ENCODE results near the gene UPF1. TPM values are rescaled to one million over a fixed set of nuclear protein-coding genes. Genes with fewer than 3 reads are reported as not detected.
A peak's percentile ranks its signal among the peaks of the same experiment; 100 is the strongest.

Gene UPF1
- total RNA-seq, 3 donors from 2014 or later (not counting 1 experiment from before 2014, with no cell fraction given): 123 to 140 (median 138) TPM

- 96% methylated on average over 21 of the region's 21 CpGs for WGBS (ENCODE audit: insufficient coverage)
- no peak overlapping the region for H3K27ac Mint-ChIP-seq
- intact Hi-C loops (cut with micrococcal nuclease): no loop called here
- no peak overlapping the region for H3K4me3 Mint-ChIP-seq
- H3K9me3 Mint-ChIP-seq: no peaks in the 10 kb centered on the region
- peaks cover 10% of the 10 kb centered on the region for H3K4me1 ChIP-seq (ENCODE audit: control insufficient read depth, insufficient read depth, low read length)
- peaks cover 92% of the 10 kb centered on the region for H3K36me3 ChIP-seq (ENCODE audit: control insufficient read depth, insufficient read depth, low read length)
- no peak overlapping the region for H3K4me3 ChIP-seq (ENCODE audit: low read length)
- ATAC-seq (no peak), DNase-seq (no peak)
- no peaks in the 10 kb centered on the region for H3K36me3 Mint-ChIP-seq
- no peak overlapping the region for H3K27ac ChIP-seq (ENCODE audit: low read length)
- peaks cover 0 to 8% of the 10 kb centered on the region in 2 donors for H3K4me1 Mint-ChIP-seq
- TF ChIP-seq, protein P1, sequence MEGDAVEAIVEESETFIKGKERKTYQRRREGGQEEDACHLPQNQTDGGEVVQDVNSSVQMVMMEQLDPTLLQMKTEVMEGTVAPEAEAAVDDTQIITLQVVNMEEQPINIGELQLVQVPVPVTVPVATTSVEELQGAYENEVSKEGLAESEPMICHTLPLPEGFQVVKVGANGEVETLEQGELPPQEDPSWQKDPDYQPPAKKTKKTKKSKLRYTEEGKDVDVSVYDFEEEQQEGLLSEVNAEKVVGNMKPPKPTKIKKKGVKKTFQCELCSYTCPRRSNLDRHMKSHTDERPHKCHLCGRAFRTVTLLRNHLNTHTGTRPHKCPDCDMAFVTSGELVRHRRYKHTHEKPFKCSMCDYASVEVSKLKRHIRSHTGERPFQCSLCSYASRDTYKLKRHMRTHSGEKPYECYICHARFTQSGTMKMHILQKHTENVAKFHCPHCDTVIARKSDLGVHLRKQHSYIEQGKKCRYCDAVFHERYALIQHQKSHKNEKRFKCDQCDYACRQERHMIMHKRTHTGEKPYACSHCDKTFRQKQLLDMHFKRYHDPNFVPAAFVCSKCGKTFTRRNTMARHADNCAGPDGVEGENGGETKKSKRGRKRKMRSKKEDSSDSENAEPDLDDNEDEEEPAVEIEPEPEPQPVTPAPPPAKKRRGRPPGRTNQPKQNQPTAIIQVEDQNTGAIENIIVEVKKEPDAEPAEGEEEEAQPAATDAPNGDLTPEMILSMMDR (IDR thresholded peaks at IDR 0.05): no peak
- H3K9me3 ChIP-seq (ENCODE audit: control insufficient read depth, insufficient read depth, low read length): no peaks in the 10 kb centered on the region
- no peaks in the 10 kb centered on the region for H3K27me3 Mint-ChIP-seq (ENCODE audit: low read depth in 2 of 2)
- no peaks in the 10 kb centered on the region for H3K27me3 ChIP-seq (ENCODE audit: control insufficient read depth, insufficient read depth, low read length)
Observed at GRCh38 chr19:18858906-18859646, 27.3 kb downstream of the UPF1 start.

GRCh38 chr19:18859676-18860301, 28.0 kb downstream of the UPF1 start:
- Mint-ChIP-seq H3K4me1 (peaks cover 0 to 8% of the 10 kb centered on the region in 2 donors), H3K36me3 (no peaks in the 10 kb centered on the region), H3K27me3 (ENCODE audit: low read depth in 2 of 2) (no peaks in the 10 kb centered on the region), H3K9me3 (no peaks in the 10 kb centered on the region), H3K4me3 (no peak overlapping the region), H3K27ac (no peak overlapping the region)
- no peak overlapping the region for H3K27ac ChIP-seq (ENCODE audit: low read length)
- peaks cover 10% of the 10 kb centered on the region for H3K4me1 ChIP-seq (ENCODE audit: control insufficient read depth, insufficient read depth, low read length)
- TF ChIP-seq, protein P1 (IDR thresholded peaks at IDR 0.05): no peak
- no peak overlapping the region for H3K4me3 ChIP-seq (ENCODE audit: low read length)
- peaks cover 87% of the 10 kb centered on the region for H3K36me3 ChIP-seq (ENCODE audit: control insufficient read depth, insufficient read depth, low read length)
- DNase-seq: no peak
- no peaks in the 10 kb centered on the region for H3K9me3 ChIP-seq (ENCODE audit: control insufficient read depth, insufficient read depth, low read length)
- WGBS (ENCODE audit: insufficient coverage): 97% methylated on average over 12 of the region's 12 CpGs
- H3K27me3 ChIP-seq (ENCODE audit: control insufficient read depth, insufficient read depth, low read length): no peaks in the 10 kb centered on the region
- intact Hi-C loops (cut with micrococcal nuclease): no loop called here
- no peak for ATAC-seq

GRCh38 chr19:18860302-18860700, 28.5 kb downstream of the UPF1 start:
- H3K4me3 ChIP-seq (ENCODE audit: low read length): no peak overlapping the region
- H3K27me3 ChIP-seq (ENCODE audit: control insufficient read depth, insufficient read depth, low read length): no peaks in the 10 kb centered on the region
- TF ChIP-seq, protein P1 (IDR thresholded peaks at IDR 0.05): no peak
- peaks cover 0 to 8% of the 10 kb centered on the region in 2 donors for H3K4me1 Mint-ChIP-seq
- intact Hi-C loops (cut with micrococcal nuclease): no loop called here
- H3K9me3 Mint-ChIP-seq: no peaks in the 10 kb centered on the region
- no peak for DNase-seq
- no peak overlapping the region for H3K27ac ChIP-seq (ENCODE audit: low read length)
- H3K36me3 Mint-ChIP-seq: no peaks in the 10 kb centered on the region
- no peak for ATAC-seq
- no peaks in the 10 kb centered on the region for H3K27me3 Mint-ChIP-seq (ENCODE audit: low read depth in 2 of 2)
- no peaks in the 10 kb centered on the region for H3K9me3 ChIP-seq (ENCODE audit: control insufficient read depth, insufficient read depth, low read length)
- H3K4me3 Mint-ChIP-seq: no peak overlapping the region
- 93% methylated on average over 11 of the region's 11 CpGs for WGBS (ENCODE audit: insufficient coverage)
- peaks cover 10% of the 10 kb centered on the region for H3K4me1 ChIP-seq (ENCODE audit: control insufficient read depth, insufficient read depth, low read length)
- H3K36me3 ChIP-seq (ENCODE audit: control insufficient read depth, insufficient read depth, low read length): peaks cover 87% of the 10 kb centered on the region
- H3K27ac Mint-ChIP-seq: peak overlapping the region in 1 of 2 donors; percentile 31
